Measurements from ENCODE around the gene UQCC2.

Gene UQCC2

GRCh38 chr6:33693186-33694105 lies 18.1 kb downstream of the UQCC2 start:
- FAIRE-seq (peak; percentile 4), DNase-seq (ENCODE audit: insufficient read length, low spot score) (no peak)

GRCh38 chr6:33692760-33693158 lies 18.7 kb downstream of the UQCC2 start:
- FAIRE-seq, result no peak

GRCh38 chr6:33692078-33692759 lies 19.3 kb downstream of the UQCC2 start:
- DNase-seq (ENCODE audit: insufficient read length, low spot score), result no peak

More at GRCh38 chr6:33692760-33693158, 18.7 kb downstream of the UQCC2 start:
- DNase-seq (ENCODE audit: insufficient read length, low spot score), result no peak

GRCh38 chr6:33691456-33692077 lies 19.9 kb downstream of the UQCC2 start:
- peak; percentile 38 for FAIRE-seq

More at GRCh38 chr6:33692078-33692759, 19.3 kb downstream of the UQCC2 start:
- no peak for FAIRE-seq

GRCh38 chr6:33690766-33691165 lies 20.7 kb downstream of the UQCC2 start:
- DNase-seq (ENCODE audit: insufficient read length, low spot score), result no peak
- FAIRE-seq, result no peak

More at GRCh38 chr6:33691456-33692077, 19.9 kb downstream of the UQCC2 start:
- no peak for DNase-seq (ENCODE audit: insufficient read length, low spot score)

GRCh38 chr6:33689879-33690278 lies 21.6 kb downstream of the UQCC2 start:
- FAIRE-seq, result no peak

GRCh38 chr6:33689148-33689494 lies 22.4 kb downstream of the UQCC2 start:
- DNase-seq (ENCODE audit: insufficient read length, low spot score) (no peak), FAIRE-seq (no peak)

More at GRCh38 chr6:33689879-33690278, 21.6 kb downstream of the UQCC2 start:
- DNase-seq (ENCODE audit: insufficient read length, low spot score), result no peak

- FAIRE-seq (no peak), DNase-seq (ENCODE audit: insufficient read length, low spot score) (no peak)
Measured at GRCh38 chr6:33688451-33689147, 22.9 kb downstream of the UQCC2 start.

- DNase-seq (ENCODE audit: insufficient read length, low spot score) (no peak), FAIRE-seq (no peak)
Measured at GRCh38 chr6:33688006-33688405, 23.5 kb downstream of the UQCC2 start.

GRCh38 chr6:33686981-33687975 lies 24.2 kb downstream of the UQCC2 start:
- no peak for DNase-seq (ENCODE audit: insufficient read length, low spot score)
- FAIRE-seq, result no peak

GRCh38 chr6:33686225-33686924 lies 25.1 kb downstream of the UQCC2 start:
- FAIRE-seq (peak; percentile 76), DNase-seq (ENCODE audit: insufficient read length, low spot score) (no peak)

- DNase-seq (ENCODE audit: insufficient read length, low spot score) (no peak), FAIRE-seq (no peak)
Measured at GRCh38 chr6:33685411-33686224, 25.9 kb downstream of the UQCC2 start.

- DNase-seq (ENCODE audit: insufficient read length, low spot score) (no peak), FAIRE-seq (no peak)
Measured at GRCh38 chr6:33684983-33685382, 26.5 kb downstream of the UQCC2 start.

GRCh38 chr6:33684428-33684896 lies 27.0 kb downstream of the UQCC2 start:
- DNase-seq (ENCODE audit: insufficient read length, low spot score) (no peak), FAIRE-seq (no peak)

GRCh38 chr6:33683576-33684427 lies 27.7 kb downstream of the UQCC2 start:
- DNase-seq (ENCODE audit: insufficient read length, low spot score) (no peak), FAIRE-seq (no peak)

- DNase-seq (ENCODE audit: insufficient read length, low spot score) (no peak), FAIRE-seq (no peak)
Measured at GRCh38 chr6:33683051-33683571, 28.4 kb downstream of the UQCC2 start.

- no peak for DNase-seq (ENCODE audit: insufficient read length, low spot score)
- FAIRE-seq, result no peak
Measured at GRCh38 chr6:33682341-33682740, 29.2 kb downstream of the UQCC2 start.
